HepG2 (cell line): Measurements from ENCODE around the gene WTAP. TPM values are rescaled to one million over a fixed set of nuclear protein-coding genes. Genes with fewer than 3 reads are reported as not detected.

ENCODE experiments used
- ETV5 ChIP-seq: IDR thresholded peaks from 2 replicates; pipeline ENCODE4 v1.6.1; 2018; ENCODE audit warnings: missing biosample characterization, missing genetic modification reagents, inconsistent platforms, borderline replicate concordance
- KDM5B ChIP-seq: sonication (generic); formaldehyde crosslinking; IDR thresholded peaks from 2 replicates; pipeline ENCODE4 v1.4.0; 2020; ENCODE audit warnings: missing genetic modification reagents, mild to moderate bottlenecking, borderline replicate concordance
- NR2C2 ChIP-seq: sonication (generic); formaldehyde crosslinking; IDR thresholded peaks from 2 replicates; pipeline ENCODE4 v1.4.0; 2020; ENCODE audit warnings: missing genetic modification reagents, mild to moderate bottlenecking, moderate library complexity, borderline replicate concordance
- ONECUT2 ChIP-seq: sonication (generic); formaldehyde crosslinking; IDR thresholded peaks from 2 replicates; pipeline ENCODE4 v1.4.0; 2020; ENCODE audit warnings: missing genetic modification reagents
- PHF8 ChIP-seq: sonication (generic); formaldehyde crosslinking; IDR thresholded peaks from 2 replicates; pipeline ENCODE4 v1.5.0; 2020; ENCODE audit warnings: missing genetic modification reagents
- SMARCC2 ChIP-seq: fragments of 450-650 bp; IDR thresholded peaks from 2 replicates; pipeline ENCODE4 v1.6.1; 2017; ENCODE audit warnings: antibody characterized with exemption, mild to moderate bottlenecking
- SPEN ChIP-seq: sonication (generic); formaldehyde crosslinking; IDR thresholded peaks from 2 replicates; pipeline ENCODE4 v1.5.1; 2020; ENCODE audit warnings: low read depth, mild to moderate bottlenecking, missing genetic modification reagents
- TBX2 ChIP-seq: sonication (generic); formaldehyde crosslinking; IDR thresholded peaks from 2 replicates; pipeline ENCODE4 v1.5.0; 2020; ENCODE audit warnings: missing genetic modification reagents, mild to moderate bottlenecking, borderline replicate concordance
- ZBTB10 ChIP-seq: sonication (generic); formaldehyde crosslinking; IDR thresholded peaks from 2 replicates; pipeline ENCODE4 v1.4.0; 2020; ENCODE audit warnings: missing genetic modification reagents, borderline replicate concordance
- ZNF274 ChIP-seq: sonication (generic); formaldehyde crosslinking; IDR thresholded peaks from 2 replicates; pipeline ENCODE4 v1.5.1; 2020; ENCODE audit warnings: mild to moderate bottlenecking, missing genetic modification reagents
- ZNF282 ChIP-seq: fragments of 450-650 bp; IDR thresholded peaks from 2 replicates; pipeline ENCODE4 v1.6.1; 2018; ENCODE audit not compliant: partially characterized antibody
- ZNF607 ChIP-seq: sonication (generic); formaldehyde crosslinking; IDR thresholded peaks from 2 replicates; pipeline ENCODE4 v1.5.1; 2020; ENCODE audit warnings: missing genetic modification reagents, mild to moderate bottlenecking, borderline replicate concordance
- ZNF772 ChIP-seq: sonication (generic); formaldehyde crosslinking; IDR thresholded peaks from 2 replicates; pipeline ENCODE4 v1.5.0; 2020; ENCODE audit warnings: mild to moderate bottlenecking, missing genetic modification reagents
- polyA plus RNA-seq, 8 experiments: library from polyadenylated mRNA; depleted of rRNA in 3 of 8; stranded (reverse) in 7 of 8; unstranded in 1 of 8; fragments of >200 nt; fragmentation: Illumina TruSeq in 4 of 8; extraction: Trizol in 4 of 8; gene quantifications; 2 replicates each; pipeline versions ENCODE4 v1.2.1 to v1.2.3, GENCODE V29; 2011 to 2016; ENCODE audit warnings: low read depth in 4 of 8, missing spikeins in 1 of 8, mixed read lengths in 1 of 8; ENCODE audit not compliant: insufficient read depth in 1 of 8
- total RNA-seq, 5 experiments: library from RNA; depleted of rRNA; stranded (reverse); fragments of >200 nt; fragmentation: Illumina TruSeq; extraction: Trizol; gene quantifications; 2 replicates each; pipeline ENCODE4 v1.2.3, GENCODE V29; 2016; ENCODE audit warnings: low read depth in 1 of 5
- TF ChIP-seq, protein P1 (sequence below): sonication (generic); formaldehyde crosslinking; IDR thresholded peaks from 2 replicates; pipeline ENCODE4 v1.4.0; 2020; ENCODE audit warnings: mild to moderate bottlenecking, missing genetic modification reagents
- TF ChIP-seq, protein P2 (sequence below): sonication (generic); formaldehyde crosslinking; IDR thresholded peaks from 2 replicates; pipeline ENCODE4 v1.8.0; 2022; ENCODE audit warnings: mild to moderate bottlenecking, missing genetic modification reagents, borderline replicate concordance

WTAP gene
- total and polyA plus RNA-seq, 2 of the 13 experiments (the other 11 are each of a cell fraction or from before 2014, with no cell fraction given), result 31.6 to 167 TPM

DNA sequence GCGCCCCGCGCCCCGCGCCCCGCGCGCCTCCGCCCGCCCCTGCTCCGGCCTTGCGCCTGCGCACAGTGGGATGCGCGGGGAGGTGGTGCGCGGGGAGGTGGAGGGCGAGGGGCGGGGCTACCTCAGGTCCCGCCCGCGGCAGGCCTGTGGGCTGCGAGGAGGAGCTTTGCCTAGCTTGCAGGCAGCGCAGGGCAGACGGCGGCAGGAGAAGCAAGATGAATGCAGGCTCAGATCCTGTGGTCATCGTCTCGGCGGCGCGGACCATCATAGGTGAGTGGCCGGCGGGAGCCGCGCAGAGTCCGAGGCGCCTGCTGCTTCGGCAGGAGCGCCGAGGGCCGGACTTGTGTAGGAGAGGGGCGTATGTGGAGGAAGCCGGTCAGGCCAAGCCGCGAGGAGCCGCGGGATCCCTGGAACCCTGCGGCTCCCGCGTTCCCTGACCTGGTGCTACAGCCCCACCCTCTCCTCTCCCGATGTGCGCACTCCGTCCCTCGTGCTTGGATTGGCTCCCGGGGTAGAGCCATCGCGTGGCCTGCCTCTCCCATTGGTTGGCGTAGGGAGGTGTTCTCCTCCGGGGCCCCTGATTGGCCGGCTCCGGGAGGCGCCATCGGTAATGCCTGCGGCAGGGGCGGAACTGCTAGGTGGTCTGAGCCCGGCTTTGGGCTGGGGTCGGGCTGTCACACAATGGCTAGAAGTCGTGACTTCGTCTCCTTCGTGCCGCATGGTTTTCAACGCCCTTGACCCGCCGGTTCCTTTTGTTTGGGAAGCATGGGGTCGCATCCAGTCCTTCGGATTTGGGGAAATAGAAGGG, 34.8 kb downstream of the WTAP start, which contains the start of gene ACAT2 (continued):
- TF ChIP-seq, protein P1, sequence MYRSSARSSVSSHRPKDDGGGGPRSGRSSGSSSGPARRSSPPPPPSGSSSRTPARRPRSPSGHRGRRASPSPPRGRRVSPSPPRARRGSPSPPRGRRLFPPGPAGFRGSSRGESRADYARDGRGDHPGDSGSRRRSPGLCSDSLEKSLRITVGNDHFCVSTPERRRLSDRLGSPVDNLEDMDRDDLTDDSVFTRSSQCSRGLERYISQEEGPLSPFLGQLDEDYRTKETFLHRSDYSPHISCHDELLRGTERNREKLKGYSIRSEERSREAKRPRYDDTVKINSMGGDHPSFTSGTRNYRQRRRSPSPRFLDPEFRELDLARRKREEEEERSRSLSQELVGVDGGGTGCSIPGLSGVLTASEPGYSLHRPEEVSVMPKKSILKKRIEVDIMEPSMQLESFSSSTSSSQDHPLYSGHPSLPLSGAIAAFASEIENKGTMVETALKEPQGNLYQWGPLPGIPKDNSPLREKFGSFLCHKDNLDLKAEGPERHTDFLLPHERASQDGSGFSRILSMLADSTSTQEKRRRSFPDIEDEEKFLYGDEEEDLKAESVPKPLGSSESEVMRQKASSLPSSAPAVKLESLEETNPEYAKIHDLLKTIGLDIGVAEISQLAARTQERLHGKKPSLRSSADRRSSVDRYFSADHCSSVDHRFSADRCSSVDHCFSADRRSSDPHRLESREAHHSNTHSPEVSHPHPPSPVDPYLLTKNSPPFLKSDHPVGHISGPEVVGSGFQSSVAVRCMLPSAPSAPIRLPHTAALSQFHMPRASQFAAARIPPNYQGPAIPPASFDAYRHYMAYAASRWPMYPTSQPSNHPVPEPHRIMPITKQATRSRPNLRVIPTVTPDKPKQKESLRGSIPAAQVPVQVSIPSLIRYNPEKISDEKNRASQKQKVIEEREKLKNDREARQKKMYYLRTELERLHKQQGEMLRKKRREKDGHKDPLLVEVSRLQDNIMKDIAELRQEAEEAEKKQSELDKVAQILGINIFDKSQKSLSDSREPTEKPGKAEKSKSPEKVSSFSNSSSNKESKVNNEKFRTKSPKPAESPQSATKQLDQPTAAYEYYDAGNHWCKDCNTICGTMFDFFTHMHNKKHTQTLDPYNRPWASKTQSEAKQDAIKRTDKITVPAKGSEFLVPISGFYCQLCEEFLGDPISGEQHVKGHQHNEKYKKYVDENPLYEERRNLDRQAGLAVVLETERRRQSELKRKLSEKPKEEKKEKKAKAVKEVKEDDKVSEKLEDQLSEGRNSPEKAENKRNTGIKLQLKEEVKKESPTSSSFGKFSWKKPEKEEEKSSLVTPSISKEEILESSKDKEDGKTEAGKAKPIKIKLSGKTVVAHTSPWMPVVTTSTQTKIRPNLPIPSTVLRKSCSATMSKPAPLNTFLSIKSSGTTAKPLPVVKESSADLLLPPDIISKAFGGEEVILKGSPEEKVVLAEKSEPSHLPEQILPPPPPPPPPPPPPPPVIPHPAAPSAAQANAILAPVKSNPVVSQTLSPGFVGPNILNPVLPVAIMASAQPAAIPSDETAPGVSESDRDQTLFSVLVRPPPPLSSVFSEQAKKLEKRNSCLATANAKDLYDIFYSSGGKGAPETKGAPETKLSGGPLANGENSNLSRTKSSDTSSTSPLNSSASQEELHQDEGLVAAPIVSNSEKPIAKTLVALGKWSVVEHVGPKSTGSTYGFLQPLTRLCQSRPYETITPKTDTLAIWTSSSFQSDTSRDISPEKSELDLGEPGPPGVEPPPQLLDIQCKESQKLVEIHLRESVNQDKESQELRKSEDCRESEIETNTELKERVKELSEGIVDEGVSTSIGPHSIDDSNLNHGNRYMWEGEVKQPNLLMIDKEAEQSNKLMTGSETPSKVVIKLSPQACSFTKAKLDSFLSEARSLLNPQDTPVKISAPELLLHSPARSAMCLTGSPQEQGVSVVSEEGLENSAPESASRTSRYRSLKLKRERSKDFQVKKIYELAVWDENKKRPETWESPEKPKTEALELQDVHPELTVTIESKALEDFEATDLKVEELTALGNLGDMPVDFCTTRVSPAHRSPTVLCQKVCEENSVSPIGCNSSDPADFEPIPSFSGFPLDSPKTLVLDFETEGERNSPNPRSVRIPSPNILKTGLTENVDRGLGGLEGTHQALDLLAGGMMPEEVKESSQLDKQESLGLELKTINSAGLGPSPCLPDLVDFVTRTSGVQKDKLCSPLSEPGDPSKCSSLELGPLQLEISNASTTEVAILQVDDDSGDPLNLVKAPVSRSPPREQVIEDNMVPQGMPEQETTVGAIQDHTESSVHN (CRISPR knock-in tag), result 0 out of 2 replicates have a peak, but pooled peaks have one; percentile 78
- TF ChIP-seq ETV5 (no peak; the same call in none of the 2 replicates), ZNF282 (no peak), PHF8 (peak; percentile 90), SPEN (peak; percentile 60), NR2C2 (peak; percentile 85; the same call in 1 of the 2 replicates), ZNF274 (CRISPR knock-in tag) (peak; percentile 90), ZNF772 (CRISPR knock-in tag) (peak; percentile 69), TBX2 (CRISPR knock-in tag) (peak; percentile 86), ZNF607 (CRISPR knock-in tag) (peak; percentile 93), ONECUT2 (CRISPR knock-in tag) (peak; percentile 41; the same call in 1 of the 2 replicates), KDM5B (CRISPR knock-in tag) (peak; percentile 97; the same call in 1 of the 2 replicates), ZBTB10 (CRISPR knock-in tag) (no peak; the same call in 1 of the 2 replicates), SMARCC2 (no peak)
- TF ChIP-seq, protein P2, sequence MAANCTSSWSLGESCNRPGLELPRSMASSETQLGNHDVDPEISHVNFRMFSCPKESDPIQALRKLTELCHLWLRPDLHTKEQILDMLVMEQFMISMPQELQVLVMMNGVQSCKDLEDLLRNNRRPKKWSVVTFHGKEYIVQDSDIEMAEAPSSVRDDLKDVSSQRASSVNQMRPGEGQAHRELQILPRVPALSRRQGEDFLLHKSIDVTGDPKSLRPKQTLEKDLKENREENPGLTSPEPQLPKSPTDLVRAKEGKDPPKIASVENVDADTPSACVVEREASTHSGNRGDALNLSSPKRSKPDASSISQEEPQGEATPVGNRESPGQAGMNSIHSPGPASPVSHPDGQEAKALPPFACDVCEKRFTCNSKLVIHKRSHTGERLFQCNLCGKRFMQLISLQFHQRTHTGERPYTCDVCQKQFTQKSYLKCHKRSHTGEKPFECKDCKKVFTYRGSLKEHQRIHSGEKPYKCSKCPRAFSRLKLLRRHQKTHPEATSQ (CRISPR knock-in tag), result no peak
